Mononuclear cell (primary cell): ENCODE measurements around the gene SPSB2. TPM values are rescaled to one million over a fixed set of nuclear protein-coding genes. Genes with fewer than 3 reads are reported as not detected.
A peak's percentile ranks its signal among the peaks of the same experiment; 100 is the strongest.

Source experiments
- H3K27me3 ChIP-seq: 2 replicates; pipeline ENCODE4 v1.6.0; 2011; ENCODE audit warnings: low read length, control low read depth; ENCODE audit not compliant: insufficient read depth
- H3K4me1 ChIP-seq: 2 replicates; pipeline ENCODE4 v1.5.1; 2011; ENCODE audit warnings: mild to moderate bottlenecking, low read length, control low read depth; ENCODE audit not compliant: insufficient read depth
- H3K4me3 ChIP-seq: 2 replicates; pipeline ENCODE4 v1.5.1; 2011; ENCODE audit warnings: mild to moderate bottlenecking, low read length, moderate library complexity
- H3K9me3 ChIP-seq: 2 replicates; pipeline ENCODE4 v1.5.1; 2011; ENCODE audit warnings: low read depth, mild to moderate bottlenecking, control low read depth, low read length
- total RNA-seq: library from RNA; depleted of rRNA; stranded (reverse); fragments of >200 nt; gene quantifications from one replicate; pipeline ENCODE4 v1.2.3, GENCODE V29; 2012

SPSB2 gene
- total RNA-seq, 1 donor = 1.6 TPM

DNA sequence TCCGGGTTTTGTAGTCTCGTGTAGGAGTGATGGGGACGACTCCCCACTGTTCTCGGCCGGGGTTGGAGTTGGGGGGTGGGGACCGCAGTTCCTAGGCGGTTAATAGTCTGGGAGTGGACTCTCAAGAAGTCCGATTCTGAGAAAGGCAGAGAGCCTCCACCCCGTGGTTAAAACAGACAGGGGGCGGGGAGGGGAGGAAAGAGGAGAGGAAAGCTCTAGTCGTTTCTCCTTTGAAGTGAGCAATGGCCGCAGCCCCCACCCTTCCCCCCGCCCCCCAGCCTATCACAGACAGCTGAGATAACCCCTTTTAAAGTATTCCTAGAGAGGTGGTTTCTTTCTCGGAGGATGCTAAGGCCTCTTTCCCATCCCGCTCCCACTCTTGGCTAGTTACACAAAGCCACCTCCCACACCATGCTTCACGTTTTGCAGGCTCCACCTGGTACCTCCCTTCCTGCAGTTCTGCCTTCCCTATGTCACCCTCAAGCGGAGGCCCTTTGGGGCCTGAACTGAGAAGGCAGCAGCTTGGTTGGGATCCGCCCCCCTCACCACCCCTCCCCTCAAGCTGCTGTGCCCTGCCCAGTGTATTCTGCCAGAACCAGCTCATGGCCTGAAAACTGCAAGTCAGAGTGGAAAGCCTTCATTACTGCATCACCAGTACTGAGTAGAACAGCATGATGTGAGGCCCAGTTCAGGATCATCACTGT, 20.3 kb downstream of the SPSB2 start:
- Histone ChIP-seq H3K4me3 (peak overlapping the region; percentile 74), H3K4me1 (peaks cover 39% of the 10 kb centered on the region), H3K27me3 (no peaks in the 10 kb centered on the region), H3K9me3 (no peaks in the 10 kb centered on the region)

DNA sequence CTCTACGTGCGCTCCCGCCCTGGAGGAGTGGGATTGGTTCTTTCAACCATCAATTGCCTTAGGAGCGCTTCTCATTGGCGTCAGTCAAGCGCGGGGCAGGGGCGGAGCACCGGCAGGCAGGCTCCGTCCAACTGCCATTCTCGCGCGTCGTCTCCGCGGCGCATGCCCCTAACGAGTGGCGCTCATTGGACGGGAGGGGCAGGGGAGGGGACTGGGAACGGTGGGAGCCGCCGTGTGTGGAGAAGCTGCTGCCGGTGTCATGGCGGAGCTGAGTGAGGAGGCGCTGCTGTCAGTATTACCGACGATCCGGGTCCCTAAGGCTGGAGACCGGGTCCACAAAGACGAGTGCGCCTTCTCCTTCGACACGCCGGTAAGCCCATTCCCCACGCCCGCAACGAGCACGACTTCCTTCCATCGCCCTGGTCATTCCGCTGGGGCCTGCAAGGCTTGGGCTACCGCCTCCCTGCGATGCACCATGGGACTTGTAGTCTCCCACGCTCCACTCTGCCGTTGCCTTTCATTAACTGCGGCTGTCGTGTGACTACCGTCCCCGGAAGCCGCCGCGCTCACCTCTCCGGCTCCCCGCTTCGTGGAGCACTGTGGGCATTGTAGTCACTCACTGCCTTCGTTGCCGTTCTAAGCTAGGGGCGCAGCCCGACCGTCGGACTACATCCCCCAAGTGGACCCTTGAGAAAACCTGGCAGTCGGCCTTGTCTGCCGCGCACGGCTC, 21.0 kb downstream of the SPSB2 start, which contains the start of gene USP5:
Gene USP5, plus strand, starts transcription at position 230 of the 730 bp plus-strand sequence. Its CDS starts 30 bp downstream, at position 260.
- H3K4me1 ChIP-seq = peaks cover 39% of the 10 kb centered on the region
- H3K4me3 ChIP-seq = peak within 1 kb of the TSS; percentile 74
- H3K9me3 ChIP-seq = no peaks in the 10 kb centered on the region
- no peaks in the 10 kb centered on the region for H3K27me3 ChIP-seq

DNA sequence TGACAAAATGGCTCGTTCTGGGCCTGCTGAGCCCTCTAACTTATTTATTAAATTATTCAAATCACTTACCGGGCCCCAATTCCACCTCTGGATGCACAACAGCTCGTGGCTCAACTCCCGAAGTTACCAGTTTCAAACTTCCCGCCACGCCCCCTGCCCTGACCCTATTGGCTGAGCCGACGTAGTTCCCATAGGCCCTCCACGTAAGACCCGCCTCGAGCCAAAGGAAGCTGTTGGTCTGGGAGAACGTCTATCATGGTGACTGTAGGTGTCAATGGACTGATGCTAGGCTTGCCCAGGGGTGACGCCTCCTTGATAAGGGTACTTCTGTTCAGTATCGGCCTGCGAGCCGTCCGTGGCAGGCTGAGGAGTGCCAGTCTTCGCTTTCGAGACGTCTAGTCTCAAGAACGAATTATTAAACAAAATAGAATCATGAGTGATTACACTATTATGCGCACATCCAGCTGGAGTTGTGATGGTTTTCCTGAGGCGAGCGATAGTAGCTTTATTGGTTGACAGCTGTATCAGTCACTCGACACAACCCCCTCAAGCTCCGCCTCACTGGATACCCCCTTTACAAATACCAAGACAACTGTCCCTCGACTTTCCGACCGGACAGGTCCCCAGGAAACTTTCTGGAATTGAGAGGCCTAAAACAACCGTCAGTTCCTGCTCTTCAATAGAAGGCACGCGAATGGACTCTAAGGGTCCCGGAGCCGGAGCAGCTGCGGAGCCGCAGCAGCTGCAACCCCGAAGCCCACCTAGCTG, 21.8 kb downstream of the SPSB2 start, which contains the start of gene CDCA3:
Gene CDCA3, minus strand, starts transcription at position 134 of the 768 bp plus-strand sequence. CDS start 334 bp downstream, outside the sequence.
- H3K27me3 ChIP-seq = no peaks in the 10 kb centered on the region
- H3K4me3 ChIP-seq = peak within 1 kb of the TSS; percentile 74
- no peaks in the 10 kb centered on the region for H3K9me3 ChIP-seq

DNA sequence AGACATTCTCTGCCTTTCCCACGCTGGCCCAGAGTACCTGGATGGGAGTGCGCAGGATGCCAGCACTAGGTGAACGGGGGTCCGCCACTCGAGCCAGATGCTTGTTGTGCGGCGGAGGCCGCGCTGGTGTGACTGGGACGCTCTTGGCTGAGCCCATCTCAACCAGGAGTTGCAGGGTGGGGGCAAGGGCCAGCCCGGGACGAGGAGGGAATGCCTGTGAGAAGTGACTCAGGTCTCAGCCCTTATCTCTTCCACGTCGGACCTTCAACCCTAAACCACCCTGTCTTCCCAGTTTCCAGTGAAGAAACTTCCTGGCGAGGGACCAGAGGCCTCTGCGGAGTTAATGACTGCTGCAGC, 22.3 kb downstream of the SPSB2 start:
- H3K9me3 ChIP-seq = no peaks in the 10 kb centered on the region
- H3K27me3 ChIP-seq = no peaks in the 10 kb centered on the region
- no peak overlapping the region for H3K4me3 ChIP-seq
- peaks cover 39% of the 10 kb centered on the region for H3K4me1 ChIP-seq

More for the DNA sequence above, 21.8 kb downstream of the SPSB2 start, which contains the start of gene CDCA3:
- H3K4me1 ChIP-seq = peaks cover 39% of the 10 kb centered on the region

DNA sequence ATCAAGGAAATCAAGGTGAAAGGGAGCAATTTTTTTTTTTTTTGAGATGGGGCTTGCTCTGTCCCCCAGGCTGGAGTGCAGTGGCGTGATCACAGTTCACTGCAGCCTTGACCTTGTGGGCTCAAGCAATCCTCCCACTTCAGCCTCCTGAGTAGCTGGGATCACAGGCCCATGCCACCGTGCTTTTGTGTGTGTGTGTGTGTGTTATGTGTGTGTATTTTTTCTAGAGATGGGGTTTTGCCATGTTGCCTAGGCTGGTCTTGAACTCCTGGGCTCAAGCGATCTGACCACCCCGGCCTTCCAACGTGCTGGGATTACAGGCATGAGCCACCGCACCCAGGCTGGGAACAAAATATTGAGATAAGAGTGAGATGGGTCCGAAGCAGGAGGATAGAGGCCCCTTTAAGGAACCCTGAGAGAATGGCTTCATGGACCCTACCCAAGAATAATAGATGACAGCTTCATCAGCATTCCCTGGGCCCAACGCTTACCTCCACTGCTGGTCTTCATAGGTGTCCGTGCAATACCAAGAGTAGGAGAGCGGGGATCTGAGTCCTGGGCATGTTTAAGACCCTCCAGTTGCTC, 23.0 kb downstream of the SPSB2 start:
- Histone ChIP-seq H3K27me3 (no peaks in the 10 kb centered on the region), H3K4me3 (no peak overlapping the region), H3K9me3 (no peaks in the 10 kb centered on the region), H3K4me1 (peaks cover 39% of the 10 kb centered on the region)

DNA sequence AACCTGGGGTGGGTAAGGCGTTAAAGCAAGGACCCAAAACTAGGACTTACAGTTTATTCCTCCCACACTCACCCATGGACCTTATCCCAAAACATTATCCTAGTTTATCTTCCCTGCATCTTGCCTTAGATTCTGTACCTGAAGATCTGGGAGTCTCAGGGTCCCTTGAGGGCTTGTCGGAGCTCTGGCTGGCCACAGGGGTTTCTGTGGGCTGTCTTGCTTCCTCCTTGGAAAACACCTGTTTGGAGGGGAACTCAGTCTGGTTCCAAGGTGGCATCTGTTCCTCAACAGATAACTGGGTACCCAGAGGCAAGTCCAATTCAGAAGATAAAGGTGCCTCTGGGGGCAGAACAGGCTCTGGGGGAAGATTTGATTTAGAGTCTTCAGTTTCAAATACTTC, 23.7 kb downstream of the SPSB2 start:
- no peak overlapping the region for H3K4me3 ChIP-seq
- H3K9me3 ChIP-seq = no peaks in the 10 kb centered on the region
- H3K27me3 ChIP-seq = no peaks in the 10 kb centered on the region
- peaks cover 39% of the 10 kb centered on the region for H3K4me1 ChIP-seq

DNA sequence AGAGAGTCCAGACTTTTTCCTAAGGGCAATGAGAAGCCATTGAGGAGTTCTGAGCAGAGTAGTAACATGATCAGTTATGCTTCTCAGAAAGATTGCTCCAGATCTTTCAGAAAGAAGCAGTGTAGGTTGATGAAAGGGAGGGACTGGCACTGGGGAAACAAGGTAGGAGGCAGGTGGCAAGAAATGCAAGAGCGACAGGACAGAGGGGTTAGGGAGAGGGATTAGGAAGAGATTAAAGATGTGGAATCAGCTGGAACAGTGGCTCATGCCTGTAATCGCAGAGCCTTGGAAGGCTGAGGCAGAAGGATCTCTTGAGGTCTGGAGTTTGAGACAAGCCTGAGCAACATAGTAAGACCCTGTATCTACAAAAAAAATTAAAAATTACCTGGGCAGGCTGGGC, 25.4 kb downstream of the SPSB2 start:
- Histone ChIP-seq H3K9me3 (no peaks in the 10 kb centered on the region), H3K27me3 (no peaks in the 10 kb centered on the region), H3K4me3 (no peak overlapping the region), H3K4me1 (peaks cover 21% of the 10 kb centered on the region)

DNA sequence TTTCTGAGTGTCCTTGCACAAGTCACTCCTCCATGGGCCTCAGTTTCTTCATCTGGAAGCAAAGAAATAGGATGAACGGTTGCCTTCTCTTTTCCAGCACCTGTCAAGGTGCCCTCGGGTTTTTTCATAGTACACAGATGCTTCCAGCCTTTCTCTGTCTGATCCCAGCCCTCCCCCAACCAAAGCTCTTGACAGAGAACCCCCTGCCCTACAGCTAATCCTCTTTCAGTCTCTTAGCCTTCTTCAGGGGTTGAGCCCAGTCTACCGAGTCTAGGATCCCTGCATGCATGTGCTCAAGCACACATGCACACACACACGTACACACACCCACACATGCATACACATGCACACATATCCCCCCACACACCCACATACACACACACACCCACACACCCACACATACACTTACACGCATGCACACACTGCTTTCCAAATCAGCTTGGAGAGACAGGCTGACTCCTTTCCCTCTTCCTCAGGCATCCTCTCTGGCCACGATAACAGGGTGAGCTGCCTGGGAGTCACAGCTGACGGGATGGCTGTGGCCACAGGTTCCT, 26.7 kb downstream of the SPSB2 start:
- Histone ChIP-seq H3K27me3 (no peaks in the 10 kb centered on the region), H3K9me3 (no peaks in the 10 kb centered on the region), H3K4me1 (peaks cover 20% of the 10 kb centered on the region), H3K4me3 (no peak overlapping the region)

DNA sequence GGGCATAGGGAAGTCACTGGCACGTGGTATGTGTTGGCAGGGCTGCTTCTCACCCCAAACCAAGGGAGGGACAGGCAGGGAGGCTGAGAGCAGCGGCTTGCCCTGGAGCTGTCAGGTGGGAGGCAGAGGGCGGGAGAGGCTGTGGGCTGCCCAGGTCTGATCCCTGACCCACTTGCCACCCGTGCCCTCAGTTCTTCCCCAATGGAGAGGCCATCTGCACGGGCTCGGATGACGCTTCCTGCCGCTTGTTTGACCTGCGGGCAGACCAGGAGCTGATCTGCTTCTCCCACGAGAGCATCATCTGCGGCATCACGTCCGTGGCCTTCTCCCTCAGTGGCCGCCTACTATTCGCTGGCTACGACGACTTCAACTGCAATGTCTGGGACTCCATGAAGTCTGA, 27.7 kb downstream of the SPSB2 start:
- H3K4me3 ChIP-seq = no peak overlapping the region
- peaks cover 12% of the 10 kb centered on the region for H3K4me1 ChIP-seq
- no peaks in the 10 kb centered on the region for H3K27me3 ChIP-seq
- H3K9me3 ChIP-seq = no peaks in the 10 kb centered on the region

DNA sequence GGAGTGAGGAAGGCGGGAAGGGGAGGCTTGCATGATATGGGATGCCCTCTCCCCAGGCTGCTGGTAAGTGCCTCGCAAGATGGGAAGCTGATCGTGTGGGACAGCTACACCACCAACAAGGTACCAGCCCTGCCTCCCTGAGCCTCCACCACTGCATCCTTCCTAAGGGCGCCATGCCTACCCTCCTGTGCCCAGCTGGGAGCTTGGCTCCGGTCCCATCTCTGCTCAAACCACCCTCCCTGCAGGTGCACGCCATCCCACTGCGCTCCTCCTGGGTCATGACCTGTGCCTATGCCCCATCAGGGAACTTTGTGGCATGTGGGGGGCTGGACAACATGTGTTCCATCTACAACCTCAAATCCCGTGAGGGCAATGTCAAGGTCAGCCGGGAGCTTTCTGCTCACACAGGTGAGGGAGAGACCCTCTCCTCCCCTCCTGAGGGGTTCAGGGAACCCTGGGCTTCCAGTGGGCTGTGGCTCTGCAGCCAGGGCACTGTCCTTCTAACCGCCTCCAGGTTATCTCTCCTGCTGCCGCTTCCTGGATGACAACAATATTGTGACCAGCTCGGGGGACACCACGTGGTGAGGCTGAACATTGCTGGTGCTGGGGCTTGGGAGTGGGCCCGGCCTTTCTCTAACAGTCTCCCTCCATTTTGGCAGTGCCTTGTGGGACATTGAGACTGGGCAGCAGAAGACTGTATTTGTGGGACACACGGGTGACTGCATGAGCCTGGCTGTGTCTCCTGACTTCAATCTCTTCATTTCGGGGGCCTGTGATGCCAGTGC, 29.8 kb downstream of the SPSB2 start:
- H3K4me1 ChIP-seq = no peaks in the 10 kb centered on the region
- H3K27me3 ChIP-seq = no peaks in the 10 kb centered on the region
- H3K9me3 ChIP-seq = no peaks in the 10 kb centered on the region
- H3K4me3 ChIP-seq = no peak overlapping the region

DNA sequence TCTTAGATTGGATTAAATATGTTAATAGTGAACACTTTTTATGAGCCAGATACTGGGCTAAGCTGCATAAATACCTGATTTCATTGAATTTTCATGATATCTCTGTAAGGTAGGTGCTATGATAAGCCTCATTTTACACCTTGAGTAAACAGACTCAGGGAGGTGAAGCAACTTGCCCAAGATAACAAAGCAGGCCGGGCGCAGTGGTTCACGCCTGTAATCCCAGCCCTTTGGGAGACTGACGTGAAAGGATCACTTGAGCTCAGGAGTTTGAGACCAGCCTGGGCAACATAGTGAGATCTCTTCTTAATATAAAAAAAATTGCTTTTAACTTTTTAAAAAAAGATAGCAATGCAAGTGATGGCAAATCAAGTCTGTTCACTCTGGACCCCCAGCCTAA, 31.0 kb downstream of the SPSB2 start:
- no peaks in the 10 kb centered on the region for H3K4me1 ChIP-seq
- no peaks in the 10 kb centered on the region for H3K27me3 ChIP-seq
- no peaks in the 10 kb centered on the region for H3K9me3 ChIP-seq
- H3K4me3 ChIP-seq = no peak overlapping the region

DNA sequence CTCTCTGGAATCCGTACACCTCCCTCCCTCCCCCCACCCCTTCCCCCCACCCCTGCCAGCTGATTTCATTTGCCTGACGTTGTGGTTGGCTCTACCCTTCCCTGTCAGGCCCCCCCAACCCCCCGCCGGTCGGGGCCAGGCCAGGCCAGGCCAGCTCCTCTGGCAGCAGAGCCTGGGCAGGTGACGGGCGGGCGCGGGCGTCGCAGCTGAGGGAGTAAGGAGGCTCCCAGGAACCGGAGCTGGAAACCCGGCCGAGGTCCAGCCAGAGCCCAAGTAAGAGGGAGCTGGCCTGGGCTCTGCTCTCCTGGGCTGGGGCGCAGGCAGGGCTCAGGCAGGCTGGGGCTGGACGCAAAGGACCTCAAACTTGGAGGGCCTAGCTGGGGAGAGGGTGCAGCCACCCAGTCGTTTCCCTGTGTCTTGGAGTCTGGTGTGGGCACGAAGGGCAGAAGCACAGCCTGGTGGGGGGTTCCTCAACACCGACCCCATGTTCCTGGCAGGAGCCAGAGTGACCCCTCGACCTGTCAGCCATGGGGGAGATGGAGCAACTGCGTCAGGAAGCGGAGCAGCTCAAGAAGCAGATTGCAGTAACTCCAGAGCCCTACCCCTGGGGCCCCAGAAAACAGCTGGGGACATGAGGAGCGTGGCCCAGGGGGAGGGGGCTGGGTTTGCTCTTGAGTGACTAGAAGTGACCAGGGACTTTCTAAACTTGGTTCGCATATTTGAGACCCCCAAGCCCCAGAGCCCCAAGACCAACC, 32.2 kb downstream of the SPSB2 start, which contains the start of gene GNB3:
Gene GNB3, plus strand, starts transcription at position 165 of the 755 bp plus-strand sequence. Its CDS starts 363 bp downstream, at position 528.
- Histone ChIP-seq H3K4me3 (no peak within 1 kb of the TSS), H3K27me3 (no peaks in the 10 kb centered on the region), H3K4me1 (peaks cover under 1% of the 10 kb centered on the region), H3K9me3 (no peaks in the 10 kb centered on the region)

DNA sequence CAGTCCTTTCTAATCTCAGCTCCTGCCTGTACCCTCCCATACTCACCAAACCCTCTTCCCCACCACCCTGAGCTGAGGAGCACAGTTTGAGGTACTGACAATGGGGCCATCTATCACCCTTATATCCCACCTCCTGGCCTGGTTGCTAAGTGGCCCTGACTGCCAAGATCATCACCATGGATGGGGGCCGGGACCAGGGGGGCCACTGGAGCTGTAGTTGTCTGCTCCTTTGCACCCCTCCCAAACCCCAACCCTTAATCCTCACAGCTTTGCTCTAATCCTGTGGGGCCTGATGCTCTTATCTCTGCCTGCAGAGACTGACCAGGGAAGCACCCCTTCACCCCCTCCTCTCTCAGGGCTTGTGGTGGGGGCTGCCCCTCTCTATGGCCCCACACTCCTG, 32.8 kb downstream of the SPSB2 start:
- Histone ChIP-seq H3K9me3 (no peaks in the 10 kb centered on the region), H3K4me3 (no peak overlapping the region), H3K27me3 (no peaks in the 10 kb centered on the region), H3K4me1 (peaks cover 4% of the 10 kb centered on the region)
